Activated CD8-positive, alpha-beta memory T cell treated with anti-CD3 and anti-CD28 coated beads, Interleukin-2, amount 50 U/mL, for 1 hour (primary cell): ENCODE results near the gene ABHD1.

Source experiments
- DNase-seq: peaks from one replicate; pipeline ENCODE4 v3.0.0-alpha.2; 2020; ENCODE audit errors: extremely low read depth

Gene ABHD1

GRCh38 chr2:27086724-27087593, 36.7 kb upstream of the ABHD1 start, which contains the start of gene KHK:
Gene KHK (plus strand): TSS chr2:27086772. CDS start chr2:27087260, 488 bp downstream.
- no peak for DNase-seq

GRCh38 chr2:27087823-27088410, 35.7 kb upstream of the ABHD1 start:
- no peak for DNase-seq

GRCh38 chr2:27088634-27089033, 35.0 kb upstream of the ABHD1 start:
- no peak for DNase-seq

- DNase-seq, result no peak
Observed at GRCh38 chr2:27089111-27089954, 34.3 kb upstream of the ABHD1 start.

GRCh38 chr2:27091746-27092695, 31.6 kb upstream of the ABHD1 start:
- no peak for DNase-seq

GRCh38 chr2:27092696-27093429, 30.8 kb upstream of the ABHD1 start:
- DNase-seq, result no peak

- no peak for DNase-seq
Observed at GRCh38 chr2:27093430-27094352, 29.9 kb upstream of the ABHD1 start.

- DNase-seq, result no peak
Observed at GRCh38 chr2:27094353-27094984, 29.1 kb upstream of the ABHD1 start.

GRCh38 chr2:27095427-27095744, 28.2 kb upstream of the ABHD1 start:
- no peak for DNase-seq

- no peak for DNase-seq
Observed at GRCh38 chr2:27095745-27096651, 27.6 kb upstream of the ABHD1 start.

- DNase-seq, result no peak
Observed at GRCh38 chr2:27096748-27097297, 26.8 kb upstream of the ABHD1 start.

GRCh38 chr2:27097341-27097740, 26.3 kb upstream of the ABHD1 start:
- DNase-seq, result no peak

GRCh38 chr2:27099334-27099955, 24.2 kb upstream of the ABHD1 start:
- no peak for DNase-seq

- no peak for DNase-seq
Observed at GRCh38 chr2:27100036-27100435, 23.6 kb upstream of the ABHD1 start.

GRCh38 chr2:27102329-27102728, 21.3 kb upstream of the ABHD1 start:
- no peak for DNase-seq

GRCh38 chr2:27105981-27106380, 17.6 kb upstream of the ABHD1 start:
- no peak for DNase-seq

GRCh38 chr2:27108221-27108620, 15.4 kb upstream of the ABHD1 start:
- no peak for DNase-seq
